Dermis blood vessel endothelial cell (primary cell): Measurements from ENCODE around the gene SLC4A9. TPM values are rescaled to one million over a fixed set of nuclear protein-coding genes. Genes with fewer than 3 reads are reported as not detected.

Experiments used
- DNase-seq: peaks from one replicate; pipeline ENCODE4 v3.0.0; 2010
- total RNA-seq: library from RNA; depleted of rRNA; stranded (reverse); fragments of >200 nt; gene quantifications from 2 replicates; pipeline ENCODE4 v1.2.3, GENCODE V29; 2014

SLC4A9 gene
- total RNA-seq, 1 donor from 2014 or later, result not detected

GRCh38 chr5:140362311-140362710, 2.3 kb downstream of the SLC4A9 start:
- DNase-seq, result no peak

- DNase-seq, result peak; percentile 85
These were observed 3.1 kb downstream of the SLC4A9 start for GRCh38 chr5:140362875-140363630.

GRCh38 chr5:140363631-140364471, 3.9 kb downstream of the SLC4A9 start:
- DNase-seq, result no peak

GRCh38 chr5:140364472-140364765, 4.4 kb downstream of the SLC4A9 start:
- DNase-seq, result no peak

GRCh38 chr5:140365282-140365681, 5.3 kb downstream of the SLC4A9 start:
- DNase-seq, result no peak

- DNase-seq, result no peak
These were observed 5.9 kb downstream of the SLC4A9 start for GRCh38 chr5:140365941-140366340.

- DNase-seq, result no peak
These were observed 6.7 kb downstream of the SLC4A9 start for GRCh38 chr5:140366589-140367255.

- no peak for DNase-seq
These were observed 7.4 kb downstream of the SLC4A9 start for GRCh38 chr5:140367256-140368013.

- DNase-seq, result no peak
These were observed 11.6 kb downstream of the SLC4A9 start for GRCh38 chr5:140371356-140372151.

- DNase-seq, result peak; percentile 82
These were observed 13.0 kb downstream of the SLC4A9 start for GRCh38 chr5:140372971-140373487.

- no peak for DNase-seq
These were observed 21.4 kb downstream of the SLC4A9 start for GRCh38 chr5:140381351-140381750.

GRCh38 chr5:140381972-140382371, 22.0 kb downstream of the SLC4A9 start:
- DNase-seq, result no peak

- DNase-seq, result no peak
These were observed 22.9 kb downstream of the SLC4A9 start for GRCh38 chr5:140382866-140383265.

GRCh38 chr5:140383300-140383699, 23.3 kb downstream of the SLC4A9 start:
- DNase-seq, result no peak

- no peak for DNase-seq
These were observed 28.1 kb downstream of the SLC4A9 start for GRCh38 chr5:140388052-140388451.

- no peak for DNase-seq
These were observed 31.3 kb downstream of the SLC4A9 start for GRCh38 chr5:140391312-140391711.

GRCh38 chr5:140391732-140392131, 31.7 kb downstream of the SLC4A9 start:
- no peak for DNase-seq

- no peak for DNase-seq
These were observed 33.7 kb downstream of the SLC4A9 start for GRCh38 chr5:140393738-140394137.

- no peak for DNase-seq
These were observed 38.4 kb downstream of the SLC4A9 start for GRCh38 chr5:140398379-140398811.

GRCh38 chr5:140399979-140400729, 40.2 kb downstream of the SLC4A9 start:
- no peak for DNase-seq
